Measurements from ENCODE around the gene UBE3D. TPM values are rescaled to one million over a fixed set of nuclear protein-coding genes. Genes with fewer than 3 reads are reported as not detected.
A peak's percentile ranks its signal among the peaks of the same experiment; 100 is the strongest.

Gene UBE3D
- total RNA-seq, 1 donor from 2014 or later, result 11.3 TPM

DNA sequence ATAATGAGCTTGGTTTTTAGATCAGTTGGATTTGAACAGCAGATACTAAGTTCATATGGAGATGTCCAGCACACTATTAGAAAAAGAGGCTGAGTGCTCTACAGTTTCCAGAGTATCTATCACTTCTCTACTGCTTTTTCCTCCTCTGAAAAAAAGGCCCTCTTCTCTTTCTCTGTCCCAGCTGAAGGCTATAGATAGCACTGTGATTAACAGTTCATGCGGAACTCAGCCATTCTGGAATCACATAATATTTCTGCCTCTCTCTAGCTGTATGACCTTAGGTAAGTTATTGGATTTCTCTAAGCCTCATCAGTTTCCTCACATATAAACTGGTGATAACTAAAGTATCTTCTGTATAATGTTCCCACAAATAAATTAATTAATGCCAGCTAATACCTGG lies 184.1 kb downstream of the UBE3D start:
- DNase-seq (ENCODE audit: low read depth), result no peak
- no peaks in the 10 kb centered on the region for H3K36me3 ChIP-seq (ENCODE audit: control insufficient read depth, insufficient read depth, low read length)
- peaks cover 2% of the 10 kb centered on the region for H3K27me3 ChIP-seq (ENCODE audit: control insufficient read depth, insufficient read depth, low read length)
- no peak overlapping the region for H3K4me3 ChIP-seq (ENCODE audit: low read depth, low read length)
- TF ChIP-seq, protein P1, sequence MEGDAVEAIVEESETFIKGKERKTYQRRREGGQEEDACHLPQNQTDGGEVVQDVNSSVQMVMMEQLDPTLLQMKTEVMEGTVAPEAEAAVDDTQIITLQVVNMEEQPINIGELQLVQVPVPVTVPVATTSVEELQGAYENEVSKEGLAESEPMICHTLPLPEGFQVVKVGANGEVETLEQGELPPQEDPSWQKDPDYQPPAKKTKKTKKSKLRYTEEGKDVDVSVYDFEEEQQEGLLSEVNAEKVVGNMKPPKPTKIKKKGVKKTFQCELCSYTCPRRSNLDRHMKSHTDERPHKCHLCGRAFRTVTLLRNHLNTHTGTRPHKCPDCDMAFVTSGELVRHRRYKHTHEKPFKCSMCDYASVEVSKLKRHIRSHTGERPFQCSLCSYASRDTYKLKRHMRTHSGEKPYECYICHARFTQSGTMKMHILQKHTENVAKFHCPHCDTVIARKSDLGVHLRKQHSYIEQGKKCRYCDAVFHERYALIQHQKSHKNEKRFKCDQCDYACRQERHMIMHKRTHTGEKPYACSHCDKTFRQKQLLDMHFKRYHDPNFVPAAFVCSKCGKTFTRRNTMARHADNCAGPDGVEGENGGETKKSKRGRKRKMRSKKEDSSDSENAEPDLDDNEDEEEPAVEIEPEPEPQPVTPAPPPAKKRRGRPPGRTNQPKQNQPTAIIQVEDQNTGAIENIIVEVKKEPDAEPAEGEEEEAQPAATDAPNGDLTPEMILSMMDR (IDR thresholded peaks at IDR 0.05; ENCODE audit: insufficient read depth, low read length, severe bottlenecking), result no peak
- FAIRE-seq, result no peak

DNA sequence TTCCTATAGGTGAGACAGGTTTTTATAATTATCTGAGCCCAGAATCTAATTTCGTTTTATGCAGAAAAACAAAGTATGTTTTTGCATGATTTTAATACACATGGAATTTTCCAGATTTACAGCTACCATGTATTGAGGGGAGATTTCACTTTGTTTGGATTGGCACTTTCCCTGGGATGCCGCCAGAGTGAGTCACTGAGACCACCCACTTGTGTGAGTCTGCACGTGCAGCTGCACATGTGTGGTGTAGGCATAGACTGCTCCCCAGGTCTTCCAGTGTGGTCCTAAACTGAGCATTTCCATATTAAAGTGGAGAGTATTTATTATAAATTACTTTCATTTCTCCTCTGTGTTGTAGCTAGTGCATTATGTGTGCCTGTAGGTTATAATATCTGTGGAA lies 186.8 kb downstream of the UBE3D start:
- DNase-seq (ENCODE audit: low read depth), result no peak
- Histone ChIP-seq H3K4me3 (ENCODE audit: low read depth, low read length) (no peak overlapping the region), H3K27me3 (ENCODE audit: control insufficient read depth, insufficient read depth, low read length) (no peaks in the 10 kb centered on the region), H3K36me3 (ENCODE audit: control insufficient read depth, insufficient read depth, low read length) (no peaks in the 10 kb centered on the region)
- TF ChIP-seq, protein P1 (IDR thresholded peaks at IDR 0.05; ENCODE audit: insufficient read depth, low read length, severe bottlenecking), result no peak
- no peak for FAIRE-seq

DNA sequence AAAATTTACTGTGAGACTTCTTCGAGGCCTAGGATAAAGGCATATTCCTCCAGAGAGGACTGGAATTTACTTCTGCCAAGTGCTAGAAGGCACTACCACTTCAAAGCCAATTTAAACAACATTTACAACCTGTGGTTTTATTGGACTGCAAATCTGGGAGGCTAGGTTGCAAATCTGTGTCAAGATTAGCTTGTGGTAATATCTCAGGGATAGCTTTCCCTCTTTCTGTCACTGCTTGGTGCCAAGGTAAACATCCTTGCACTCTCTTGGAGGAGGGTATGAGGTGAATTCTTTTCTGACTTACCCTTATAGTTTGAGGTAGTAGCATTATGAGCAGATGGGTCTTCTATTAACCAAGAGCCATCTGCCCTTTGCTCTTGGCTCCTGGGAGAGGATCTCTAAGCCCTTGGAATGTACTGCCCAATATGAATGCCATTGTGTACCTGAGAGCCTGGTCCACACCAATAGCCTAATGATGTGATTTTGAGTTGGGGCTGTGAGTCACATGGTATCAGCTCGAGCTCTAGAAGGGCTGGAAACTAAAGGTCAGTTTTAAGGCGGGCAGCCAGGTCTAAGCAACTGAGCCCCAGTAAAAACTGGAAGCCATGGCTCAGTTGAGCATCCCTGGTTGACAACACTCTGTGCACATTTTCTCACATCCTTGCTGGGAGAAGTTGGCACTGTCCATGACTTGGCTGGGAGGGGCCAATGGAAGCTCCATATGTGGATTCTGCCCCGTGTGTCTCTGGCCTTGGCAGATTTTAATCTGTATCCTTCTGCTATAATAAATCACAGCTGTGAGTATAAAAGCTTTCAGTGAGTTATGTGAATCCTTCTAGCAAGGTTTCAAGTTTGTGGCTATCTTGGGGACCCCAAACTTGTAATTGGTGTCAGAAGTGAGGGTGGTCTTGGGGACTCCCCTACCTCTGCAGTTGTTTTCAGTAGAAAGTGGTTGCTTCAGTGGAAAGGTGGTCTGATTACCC lies 188.1 kb downstream of the UBE3D start:
- FAIRE-seq, result peak; percentile 64
- no peak overlapping the region for H3K4me3 ChIP-seq (ENCODE audit: low read depth, low read length)
- no peak for DNase-seq (ENCODE audit: low read depth)
- H3K27me3 ChIP-seq (ENCODE audit: control insufficient read depth, insufficient read depth, low read length), result no peaks in the 10 kb centered on the region
- no peaks in the 10 kb centered on the region for H3K36me3 ChIP-seq (ENCODE audit: control insufficient read depth, insufficient read depth, low read length)
- TF ChIP-seq, protein P1 (IDR thresholded peaks at IDR 0.05; ENCODE audit: insufficient read depth, low read length, severe bottlenecking), result no peak

DNA sequence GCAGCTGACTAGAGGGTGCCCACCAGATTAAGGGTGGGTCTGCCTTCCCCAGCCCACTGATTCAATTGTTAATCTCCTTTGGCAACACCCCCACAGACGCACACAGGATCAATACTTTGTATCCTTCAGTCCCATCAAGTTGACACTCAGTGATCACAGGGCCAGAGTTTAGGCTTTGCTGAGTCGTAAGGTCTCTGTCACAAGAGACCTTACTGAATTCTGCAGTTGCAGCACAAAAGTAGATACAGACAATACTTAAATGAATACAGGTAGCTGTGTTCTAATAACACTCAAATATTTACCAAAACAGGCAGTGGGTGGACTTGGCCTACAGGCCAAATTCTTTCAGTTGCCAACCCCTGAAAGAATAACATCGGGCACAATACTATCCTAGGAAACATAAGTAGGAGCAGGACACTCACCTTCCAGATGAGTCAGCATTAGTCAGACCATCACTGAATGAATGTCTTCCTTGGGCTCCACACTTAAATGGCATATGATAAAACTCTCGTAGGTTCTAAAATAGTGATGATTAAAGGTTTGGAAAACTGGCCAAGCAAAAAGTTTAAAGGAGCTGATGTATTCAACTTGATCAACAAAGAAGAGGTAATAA lies 190.0 kb downstream of the UBE3D start:
- Histone ChIP-seq H3K36me3 (ENCODE audit: control insufficient read depth, insufficient read depth, low read length) (no peaks in the 10 kb centered on the region), H3K27me3 (ENCODE audit: control insufficient read depth, insufficient read depth, low read length) (no peaks in the 10 kb centered on the region), H3K4me3 (ENCODE audit: low read depth, low read length) (no peak overlapping the region)
- TF ChIP-seq, protein P1 (IDR thresholded peaks at IDR 0.05; ENCODE audit: insufficient read depth, low read length, severe bottlenecking), result no peak
- FAIRE-seq, result no peak
- DNase-seq (ENCODE audit: low read depth), result peak; percentile 96

DNA sequence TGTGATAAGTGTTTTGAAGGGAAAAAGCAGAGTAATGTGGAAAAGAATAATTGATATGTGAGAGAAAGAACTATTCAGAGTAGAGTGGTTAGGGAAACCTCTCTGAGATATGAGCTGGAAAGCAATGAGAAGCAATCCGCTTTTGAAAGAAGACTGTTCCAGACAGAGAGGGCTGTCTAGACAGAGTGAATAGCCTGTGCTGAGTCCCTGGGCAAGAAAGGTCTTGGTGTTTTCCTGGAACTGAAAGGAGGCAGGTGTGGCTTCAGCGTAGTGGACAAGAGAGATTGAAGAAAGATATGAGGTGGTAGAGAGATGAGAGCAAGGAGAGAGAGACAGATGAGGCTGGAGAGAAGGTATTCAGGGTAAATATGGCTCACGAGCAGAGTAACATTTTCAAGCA lies 190.8 kb downstream of the UBE3D start:
- no peak for FAIRE-seq
- no peak for DNase-seq (ENCODE audit: low read depth)
- Histone ChIP-seq H3K4me3 (ENCODE audit: low read depth, low read length) (no peak overlapping the region), H3K36me3 (ENCODE audit: control insufficient read depth, insufficient read depth, low read length) (no peaks in the 10 kb centered on the region), H3K27me3 (ENCODE audit: control insufficient read depth, insufficient read depth, low read length) (no peaks in the 10 kb centered on the region)
- TF ChIP-seq, protein P1 (IDR thresholded peaks at IDR 0.05; ENCODE audit: insufficient read depth, low read length, severe bottlenecking), result no peak

Data from bronchial epithelial cell (primary cell).